Stomach (tissue), 9 donors: ENCODE measurements around the gene C11orf65. TPM values are rescaled to one million over a fixed set of nuclear protein-coding genes. Genes with fewer than 3 reads are reported as not detected.
"Not testable (repeated sequence)": the region's sequence is repeated elsewhere in the genome, so short reads cannot be mapped to it uniquely, and the experiment has no call there.

ENCODE experiments used
- DNase-seq, 2 donors: peaks; one replicate each; pipeline versions ENCODE4 v3.0.0 to v3.0.0-alpha.2; 2013 to 2019
- H3K27ac ChIP-seq, 5 donors: fragments of 200-600 bp in 4 of 5; sonication (generic) in 4 of 5; one replicate each; pipeline ENCODE4 v1.5.1; 2013 to 2019; ENCODE audit warnings: mild to moderate bottlenecking in 1 of 5, moderate library complexity in 1 of 5
- H3K27me3 ChIP-seq, 3 donors: fragments of 200-600 bp; sonication (generic); one replicate each; pipeline ENCODE4 v1.5.1; 2017 to 2019; ENCODE audit warnings: mixed run types in 1 of 3
- H3K36me3 ChIP-seq, 4 donors: fragments of 200-600 bp; sonication (generic); 1 replicate in 3 of 4; 2 replicates in 1 of 4; pipeline ENCODE4 v1.5.1; 2016 to 2019
- H3K4me1 ChIP-seq, 4 donors: fragments of 200-600 bp; sonication (generic); one replicate each; pipeline ENCODE4 v1.5.1; 2016 to 2019
- H3K4me3 ChIP-seq, 4 donors: fragments of 200-600 bp; sonication (generic) in 3 of 4; one replicate each; pipeline ENCODE4 v1.5.1; 2016 to 2019; ENCODE audit warnings: mild to moderate bottlenecking in 1 of 4
- H3K9me3 ChIP-seq, 4 donors: fragments of 200-600 bp; sonication (generic); one replicate each; pipeline ENCODE4 v1.5.1; 2016 to 2019
- CTCF ChIP-seq, 7 experiments: fragments of 450-650 bp in 4 of 7; fragments of 200-600 bp in 3 of 7; sonication (generic) in 3 of 7; IDR thresholded peaks; one replicate each; pipeline ENCODE4 v1.5.1; 2016 to 2019; ENCODE audit warnings: antibody characterized with exemption in 7 of 7, control low read depth in 2 of 7, mild to moderate bottlenecking in 1 of 7
- EP300 ChIP-seq: sonication (generic); formaldehyde crosslinking; IDR thresholded peaks from one replicate; pipeline ENCODE4 v1.6.1; 2017; ENCODE audit warnings: antibody characterized with exemption
- POLR2A ChIP-seq, 4 donors: fragments of 450-650 bp; IDR thresholded peaks; one replicate each; pipeline ENCODE4 v1.6.1; 2016; ENCODE audit warnings: antibody characterized with exemption in 4 of 4, control low read depth in 2 of 4, mild to moderate bottlenecking in 1 of 4, moderate library complexity in 1 of 4
- POLR2AphosphoS5 ChIP-seq, 3 donors: sonication (generic); formaldehyde crosslinking; IDR thresholded peaks; one replicate each; pipeline ENCODE4 v1.6.1; 2016; ENCODE audit warnings: antibody characterized with exemption in 3 of 3
- WGBS, 5 donors: extraction: QIAGEN DNeasy Blood & Tissue Kit in 3 of 5; methylation state at CpG; one replicate each; pipeline versions ENCODE4 v1.1.5 to v1.1.7; 2013 to 2018; 5-methylcytosine and 5-hydroxymethylcytosine counted together
- intact Hi-C: fragments of 100-400 bp; cut with DNase I; formaldehyde crosslinking; loops from one replicate; pipeline ENCODE4 v1.15.1; 2023; ENCODE audit warnings: low total_unique reads
- polyA plus RNA-seq, 3 donors: library from polyadenylated mRNA; stranded (reverse); fragments of 200-250 nt; gene quantifications; one replicate each; pipeline ENCODE4 v1.2.3, GENCODE V29; 2013
- total RNA-seq, 5 donors: library from RNA; depleted of rRNA; stranded (reverse); fragments of >200 nt; gene quantifications; one replicate each; pipeline versions ENCODE4 v1.1.0 to v1.2.3, GENCODE V29; 2014 to 2016
- donor health status: healthy with polysubstance abuse.
- donor health status: Bipolar disorder and iron deficiency.
- donor health status: healthy.

Gene C11orf65
- total and polyA plus RNA-seq, 8 donors = 0.33 to 5.0 (median 1.1) TPM; not detected in 5

- H3K4me1 ChIP-seq = no peaks in the 10 kb centered on the region
- H3K4me3 ChIP-seq = no peak overlapping the region
- no peak overlapping the region for H3K27ac ChIP-seq
- peaks cover 0 to 13% (median 0%) of the 10 kb centered on the region in 4 donors for H3K9me3 ChIP-seq
- H3K36me3 ChIP-seq = no peaks in the 10 kb centered on the region
- TF ChIP-seq POLR2AphosphoS5 (IDR thresholded peaks at IDR 0.05) (no peak), CTCF (IDR thresholded peaks at IDR 0.05) (no peak), POLR2A (IDR thresholded peaks at IDR 0.05) (no peak), EP300 (no peak)
- no peaks in the 10 kb centered on the region for H3K27me3 ChIP-seq
- intact Hi-C loops = loop anchor here (10.0 kb wide), 1 partner anchor 230 kb away; no protein-coding TSS in a partner anchor
- DNase-seq = no peak
Observed at GRCh38 chr11:108414958-108415357, 52.4 kb downstream of the C11orf65 start.

DNA sequence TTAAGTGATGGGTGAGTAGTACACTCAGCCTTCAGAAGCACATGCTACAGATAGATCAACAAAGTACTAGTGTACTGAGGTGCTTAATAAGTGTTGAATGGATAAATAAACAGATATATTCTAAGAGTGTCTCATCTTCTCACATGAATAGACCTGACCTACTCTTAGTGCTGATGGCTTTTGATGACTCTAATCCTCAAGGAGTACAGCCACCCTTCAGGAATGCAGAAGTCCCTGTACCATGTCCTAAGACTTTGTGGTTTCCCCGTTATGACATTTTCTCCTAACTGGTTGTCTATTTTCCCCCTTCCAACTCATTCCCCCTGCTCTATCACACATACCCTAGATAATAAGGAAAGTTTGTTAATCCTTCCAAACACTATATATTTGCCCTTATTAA is 61.6 kb downstream of the C11orf65 start:
- Histone ChIP-seq H3K36me3 (no peaks in the 10 kb centered on the region), H3K9me3 (no peaks in the 10 kb centered on the region), H3K4me1 (no peaks in the 10 kb centered on the region), H3K4me3 (no peak overlapping the region), H3K27ac (no peak overlapping the region), H3K27me3 (no peaks in the 10 kb centered on the region)
- TF ChIP-seq POLR2AphosphoS5 (IDR thresholded peaks at IDR 0.05) = no peak
- TF ChIP-seq POLR2A (IDR thresholded peaks at IDR 0.05) = no peak
- no peak for TF ChIP-seq EP300
- no peak for TF ChIP-seq CTCF (IDR thresholded peaks at IDR 0.05)
- no peak for DNase-seq
- intact Hi-C loops = no loop called here
- 68 to 91% (median 84%) methylated on average over 1 of the region's 1 CpG for WGBS, 5 donors

GRCh38 chr11:108403052-108403451 is 64.3 kb downstream of the C11orf65 start:
- intact Hi-C loops = no loop called here
- no peak for DNase-seq
- 41 to 60% (median 53%) methylated on average over 1 of the region's 1 CpG for WGBS, 5 donors
- Histone ChIP-seq H3K4me1 (no peaks in the 10 kb centered on the region), H3K4me3 (no peak overlapping the region), H3K27me3 (no peaks in the 10 kb centered on the region), H3K36me3 (no peaks in the 10 kb centered on the region), H3K27ac (no peak overlapping the region), H3K9me3 (no peaks in the 10 kb centered on the region)
- TF ChIP-seq POLR2AphosphoS5 (IDR thresholded peaks at IDR 0.05) = no peak

- no peak overlapping the region for H3K27ac ChIP-seq
- TF ChIP-seq POLR2AphosphoS5 (IDR thresholded peaks at IDR 0.05) (no peak), POLR2A (IDR thresholded peaks at IDR 0.05) (no peak), CTCF (IDR thresholded peaks at IDR 0.05) (no peak), EP300 (no peak)
- H3K27me3 ChIP-seq = no peaks in the 10 kb centered on the region
- H3K9me3 ChIP-seq = no peaks in the 10 kb centered on the region
- no peak overlapping the region for H3K4me3 ChIP-seq
- whole genome bisulfite sequencing, 5 donors = 94 to 100% (median 96%) methylated on average over 1 of the region's 1 CpG
- no peaks in the 10 kb centered on the region for H3K4me1 ChIP-seq
- intact Hi-C loops = no loop called here
- H3K36me3 ChIP-seq = no peaks in the 10 kb centered on the region
- no peak for DNase-seq
Observed at GRCh38 chr11:108402241-108402640, 65.1 kb downstream of the C11orf65 start.

DNA sequence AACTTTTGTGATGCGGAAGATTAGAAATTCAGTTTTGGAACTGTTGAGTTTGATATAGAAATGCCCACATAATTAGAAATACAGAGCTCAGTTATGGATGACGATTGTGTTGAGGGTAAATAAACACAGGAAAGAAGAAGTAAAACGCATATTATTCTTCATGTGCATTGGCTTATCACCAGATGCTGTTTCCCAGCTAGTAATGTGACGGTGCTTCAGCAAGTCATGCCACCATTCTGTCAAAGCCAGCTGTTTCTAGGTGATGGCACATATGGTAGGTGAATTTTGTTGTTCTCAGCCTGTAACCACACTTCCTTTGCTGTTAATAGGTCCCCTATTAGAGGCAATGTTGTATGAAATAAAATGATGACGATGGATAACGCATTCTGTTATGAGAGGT is 68.9 kb downstream of the C11orf65 start:
- no peak overlapping the region for H3K4me3 ChIP-seq
- peak in 1 of 2 donors; percentile 21 for DNase-seq
- H3K27ac ChIP-seq = no peak overlapping the region
- H3K9me3 ChIP-seq = no peaks in the 10 kb centered on the region
- no peaks in the 10 kb centered on the region for H3K27me3 ChIP-seq
- intact Hi-C loops = no loop called here
- H3K36me3 ChIP-seq = no peaks in the 10 kb centered on the region
- no peak for TF ChIP-seq POLR2A (IDR thresholded peaks at IDR 0.05)
- TF ChIP-seq POLR2AphosphoS5 (IDR thresholded peaks at IDR 0.05) = no peak
- TF ChIP-seq CTCF (IDR thresholded peaks at IDR 0.05) = no peak
- no peak for TF ChIP-seq EP300
- 68 to 85% (median 80%) methylated on average over 6 of the region's 6 CpGs for WGBS, 5 donors
- H3K4me1 ChIP-seq = no peaks in the 10 kb centered on the region

GRCh38 chr11:108396672-108397071 is 70.7 kb downstream of the C11orf65 start:
- intact Hi-C loops, H3K9me3 ChIP-seq, H3K4me3 ChIP-seq, DNase-seq, H3K36me3 ChIP-seq, H3K27me3 ChIP-seq, H3K27ac ChIP-seq, H3K4me1 ChIP-seq: not testable (repeated sequence)
- 92 to 96% (median 94%) methylated on average over 6 of the region's 6 CpGs for WGBS, 5 donors
